ENCODE results near the gene LRRC36. TPM values are rescaled to one million over a fixed set of nuclear protein-coding genes. Genes with fewer than 3 reads are reported as not detected.

LRRC36 gene
- total and polyA plus RNA-seq, 2 of the 13 experiments (the other 11 are each of a cell fraction or from before 2014, with no cell fraction given) = 0.12 to 0.15 TPM

GRCh38 chr16:67428146-67428731 lies 101.6 kb downstream of the LRRC36 start (continued):
- TF ChIP-seq ZXDC (CRISPR knock-in tag; IDR thresholded peaks at IDR 0.05) (no peak), STAT5B (CRISPR knock-in tag; IDR thresholded peaks at IDR 0.05) (no peak), ZFP41 (CRISPR knock-in tag; IDR thresholded peaks at IDR 0.05; ENCODE audit: borderline replicate concordance) (no peak; the same call in 1 of the 2 replicates), ZBTB7B (CRISPR knock-in tag; IDR thresholded peaks at IDR 0.05) (peak; percentile 77), JDP2 (CRISPR knock-in tag; IDR thresholded peaks at IDR 0.05; ENCODE audit: borderline replicate concordance) (no peak), ZNF839 (CRISPR knock-in tag; IDR thresholded peaks at IDR 0.05; ENCODE audit: borderline replicate concordance) (no peak), FOXA1 (IDR thresholded peaks at IDR 0.05) (no peak), FOXA1 (CRISPR knock-in tag; IDR thresholded peaks at IDR 0.05) (no peak), U2AF2 (IDR thresholded peaks at IDR 0.05; ENCODE audit: low read depth, low read length) (no peak), ATF5 (CRISPR knock-in tag; IDR thresholded peaks at IDR 0.05; ENCODE audit: low read depth) (no peak)
